ENCODE measurements around the gene CHST14.
"Not testable (repeated sequence)": the region's sequence is repeated elsewhere in the genome, so short reads cannot be mapped to it uniquely, and the experiment has no call there.

Gene CHST14

GRCh38 chr15:40449275-40449674 lies 21.5 kb upstream of the CHST14 start:
- no peak overlapping the region for H3K4me3 ChIP-seq (ENCODE audit: low read depth, low read length)
- no peak for TF ChIP-seq CTCF (IDR thresholded peaks at IDR 0.05; ENCODE audit: borderline replicate concordance, insufficient read depth, low read depth, low read length)

- TF ChIP-seq CTCF (IDR thresholded peaks at IDR 0.05; ENCODE audit: borderline replicate concordance, insufficient read depth, low read depth, low read length): no peak
- no peak overlapping the region for H3K4me3 ChIP-seq (ENCODE audit: low read depth, low read length)
Observed at GRCh38 chr15:40450047-40450446, 20.7 kb upstream of the CHST14 start.

GRCh38 chr15:40451527-40452158 lies 19.1 kb upstream of the CHST14 start:
- no peak for TF ChIP-seq CTCF (IDR thresholded peaks at IDR 0.05; ENCODE audit: borderline replicate concordance, insufficient read depth, low read depth, low read length)
- no peak overlapping the region for H3K4me3 ChIP-seq (ENCODE audit: low read depth, low read length)

- no peak overlapping the region for H3K4me3 ChIP-seq (ENCODE audit: low read depth, low read length)
- TF ChIP-seq CTCF (IDR thresholded peaks at IDR 0.05; ENCODE audit: borderline replicate concordance, insufficient read depth, low read depth, low read length): no peak
Observed at GRCh38 chr15:40452296-40453090, 18.3 kb upstream of the CHST14 start.

DNA sequence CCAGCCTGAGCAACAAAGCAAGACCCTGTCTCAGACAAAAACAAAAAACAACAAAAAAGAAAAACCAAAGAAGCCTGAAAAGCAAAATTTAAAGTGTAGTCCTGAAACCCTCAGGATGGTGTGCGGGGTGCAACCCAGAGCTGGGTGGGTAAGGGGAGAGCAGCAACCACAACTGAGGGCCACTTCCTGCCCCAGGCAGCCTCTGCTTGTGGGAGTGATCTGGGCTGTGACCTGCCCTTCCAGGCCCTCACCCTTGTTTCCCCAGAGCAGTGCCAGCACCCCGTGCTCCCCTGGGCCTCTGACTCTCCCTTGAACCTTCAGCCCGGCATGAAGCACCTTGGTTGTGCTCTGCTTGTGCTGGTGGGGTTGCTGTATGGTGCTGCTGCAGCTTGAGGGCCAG lies 16.8 kb upstream of the CHST14 start:
- H3K4me3 ChIP-seq (ENCODE audit: low read depth, low read length): not testable (repeated sequence)

DNA sequence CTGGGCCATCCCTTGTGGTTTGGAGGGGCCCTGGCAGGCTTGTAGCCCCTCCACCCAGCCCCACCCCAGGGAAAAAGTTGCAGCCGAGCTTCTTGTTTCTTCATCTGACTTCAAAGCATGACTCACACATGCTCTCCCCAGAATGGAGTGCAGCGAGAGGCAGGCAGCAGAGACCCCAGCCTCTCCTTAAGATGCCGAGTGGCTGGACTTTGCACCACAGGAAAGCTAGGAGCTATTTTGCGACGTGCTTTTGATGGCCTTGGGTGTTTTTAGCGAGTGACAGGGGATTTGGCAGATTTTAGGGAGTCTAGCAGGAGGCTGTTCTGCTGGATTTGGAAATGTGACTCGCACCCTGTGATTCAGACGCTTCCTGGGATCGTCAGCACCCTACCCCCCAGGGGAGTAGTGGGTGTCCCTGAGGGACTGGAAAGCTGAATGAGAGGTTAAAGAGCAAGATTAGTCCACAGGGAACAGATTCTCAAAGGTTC lies 15.8 kb upstream of the CHST14 start:
- H3K4me3 ChIP-seq (ENCODE audit: low read depth, low read length): no peak overlapping the region
- no peak for TF ChIP-seq CTCF (IDR thresholded peaks at IDR 0.05; ENCODE audit: borderline replicate concordance, insufficient read depth, low read depth, low read length)

DNA sequence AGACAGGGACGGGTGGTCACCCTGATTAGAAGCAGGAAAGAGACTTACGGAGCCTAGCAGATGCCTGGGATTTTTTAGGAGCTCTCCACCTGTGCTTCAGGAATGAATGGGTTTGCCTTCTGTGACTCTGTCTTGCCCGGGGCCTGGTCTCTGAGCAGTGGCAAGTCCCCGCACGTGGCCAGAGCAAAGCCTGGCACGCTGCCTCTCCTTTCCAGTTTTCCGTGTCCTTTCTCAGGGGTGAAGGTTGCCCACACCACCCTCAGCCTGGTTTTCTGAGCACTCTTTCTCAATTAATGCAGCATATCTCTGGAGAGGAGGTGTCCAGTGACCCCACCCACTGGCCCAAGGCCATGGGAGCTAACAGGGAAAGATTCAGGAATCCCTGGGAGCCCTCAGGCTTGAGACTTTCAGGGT lies 14.5 kb upstream of the CHST14 start:
- H3K4me3 ChIP-seq (ENCODE audit: low read depth, low read length): no peak overlapping the region
- TF ChIP-seq CTCF (IDR thresholded peaks at IDR 0.05; ENCODE audit: borderline replicate concordance, insufficient read depth, low read depth, low read length): no peak

Measured in GM12875 (cell line).